Fibroblast of pulmonary artery (primary cell): ENCODE results near the gene SNRNP200.
"Not testable (repeated sequence)": the region's sequence is repeated elsewhere in the genome, so short reads cannot be mapped to it uniquely, and the experiment has no call there.

Experiments
- DNase-seq: peaks from one replicate; pipeline ENCODE4 v3.0.0-alpha.2; 2010; ENCODE audit warnings: low read depth
- H3K4me3 ChIP-seq: replicated peaks from 2 replicates; pipeline ENCODE4 v1.5.1; 2011; ENCODE audit warnings: low read depth, mild to moderate bottlenecking, control low read depth, low read length, moderate library complexity
- TF ChIP-seq, protein P1 (sequence below): IDR thresholded peaks from 2 replicates; pipeline ENCODE4 v1.5.1; 2011; ENCODE audit warnings: mild to moderate bottlenecking, control low read depth, low read length, inconsistent platforms; ENCODE audit errors: missing control alignments

The SNRNP200 gene

DNA sequence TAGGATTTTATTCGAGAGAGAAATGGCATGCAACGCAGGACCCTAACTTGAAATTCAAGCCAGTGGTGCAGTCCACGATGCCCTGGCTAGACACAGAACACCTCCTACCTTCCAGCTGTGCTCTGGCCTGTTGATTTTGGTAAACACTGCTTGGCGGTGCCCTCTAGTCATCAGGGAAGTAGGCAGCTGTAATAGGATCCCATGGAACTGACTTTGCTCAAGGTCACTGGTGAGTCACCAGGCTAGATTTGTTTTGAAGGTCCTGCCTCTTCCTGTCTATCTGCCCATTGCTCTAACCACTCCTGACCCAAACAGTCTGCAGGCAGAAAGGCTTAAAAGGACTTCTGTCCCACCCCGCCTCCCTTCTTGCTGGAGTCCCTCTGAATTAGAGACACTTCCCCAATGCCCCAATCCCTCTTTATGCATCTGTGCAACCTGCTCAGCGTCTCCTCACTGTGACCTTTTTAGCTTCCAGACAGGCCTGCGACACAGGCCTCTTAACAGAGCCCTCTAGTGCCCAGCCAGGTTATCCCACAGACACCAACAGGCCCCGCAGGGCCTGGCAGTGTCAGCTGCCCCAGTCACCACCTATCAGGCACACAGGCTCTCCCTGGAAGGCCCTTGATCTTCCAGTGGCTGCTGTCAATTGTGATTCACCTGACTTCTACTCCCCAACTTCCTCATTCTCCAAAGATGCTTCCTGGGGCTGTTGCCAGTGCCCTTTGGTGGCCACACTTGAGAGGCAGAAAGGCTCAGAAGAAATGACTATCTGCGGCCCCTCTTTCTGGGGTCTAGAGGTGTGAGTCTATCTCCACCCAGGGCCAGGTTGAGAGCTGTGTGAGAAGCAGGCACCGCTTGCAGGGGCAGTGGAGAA is 44.7 kb downstream of the SNRNP200 start:
- H3K4me3 ChIP-seq, result no peak overlapping the region
- TF ChIP-seq, protein P1, sequence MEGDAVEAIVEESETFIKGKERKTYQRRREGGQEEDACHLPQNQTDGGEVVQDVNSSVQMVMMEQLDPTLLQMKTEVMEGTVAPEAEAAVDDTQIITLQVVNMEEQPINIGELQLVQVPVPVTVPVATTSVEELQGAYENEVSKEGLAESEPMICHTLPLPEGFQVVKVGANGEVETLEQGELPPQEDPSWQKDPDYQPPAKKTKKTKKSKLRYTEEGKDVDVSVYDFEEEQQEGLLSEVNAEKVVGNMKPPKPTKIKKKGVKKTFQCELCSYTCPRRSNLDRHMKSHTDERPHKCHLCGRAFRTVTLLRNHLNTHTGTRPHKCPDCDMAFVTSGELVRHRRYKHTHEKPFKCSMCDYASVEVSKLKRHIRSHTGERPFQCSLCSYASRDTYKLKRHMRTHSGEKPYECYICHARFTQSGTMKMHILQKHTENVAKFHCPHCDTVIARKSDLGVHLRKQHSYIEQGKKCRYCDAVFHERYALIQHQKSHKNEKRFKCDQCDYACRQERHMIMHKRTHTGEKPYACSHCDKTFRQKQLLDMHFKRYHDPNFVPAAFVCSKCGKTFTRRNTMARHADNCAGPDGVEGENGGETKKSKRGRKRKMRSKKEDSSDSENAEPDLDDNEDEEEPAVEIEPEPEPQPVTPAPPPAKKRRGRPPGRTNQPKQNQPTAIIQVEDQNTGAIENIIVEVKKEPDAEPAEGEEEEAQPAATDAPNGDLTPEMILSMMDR, result peak; percentile 49
- DNase-seq, result peak; percentile 90

GRCh38 chr2:96259497-96259921 is 45.8 kb downstream of the SNRNP200 start:
- TF ChIP-seq, protein P1, result no peak
- H3K4me3 ChIP-seq, result no peak overlapping the region
- DNase-seq, result no peak

DNA sequence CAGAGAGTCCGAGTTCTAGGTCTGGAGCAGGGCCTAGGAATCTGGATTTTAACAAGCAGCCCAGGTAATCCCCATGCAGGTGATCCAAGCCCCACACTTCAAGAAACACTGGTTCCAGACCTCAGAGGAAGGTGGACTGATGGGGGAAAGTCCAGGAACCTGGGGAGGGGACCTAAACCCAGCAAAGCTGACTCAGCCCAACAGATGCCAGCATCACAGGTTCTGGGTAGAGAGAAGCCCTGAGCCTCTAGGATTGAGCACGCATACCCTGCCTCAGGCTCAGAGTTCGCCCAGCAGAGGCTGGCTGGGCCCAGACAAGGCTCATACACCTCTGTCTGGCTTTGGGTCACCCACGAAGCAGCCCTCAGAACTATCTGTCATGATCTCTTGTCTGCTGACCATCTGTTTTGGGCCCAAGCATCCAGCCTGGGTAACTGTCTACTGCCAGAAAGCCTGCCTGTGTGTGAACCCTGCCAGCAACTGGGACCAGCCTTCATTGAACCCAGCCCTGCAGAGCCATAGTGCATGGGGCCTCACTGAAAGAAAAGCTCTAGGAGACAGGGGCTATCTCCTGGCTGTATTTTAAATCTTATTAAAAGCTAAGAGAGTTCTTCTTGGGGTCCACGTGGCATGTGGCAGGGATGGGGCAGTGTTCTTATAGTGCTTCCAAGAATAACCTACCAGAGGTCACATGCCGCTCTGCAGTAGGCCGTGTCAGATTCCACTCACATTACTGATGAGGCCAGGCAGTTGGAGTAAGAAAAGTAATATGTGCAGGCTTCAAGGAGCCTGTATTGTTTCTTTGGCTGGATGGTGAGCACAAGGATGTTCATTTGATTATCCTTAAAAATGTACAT is 47.0 kb downstream of the SNRNP200 start:
- no peak overlapping the region for H3K4me3 ChIP-seq
- no peak for DNase-seq
- TF ChIP-seq, protein P1, result no peak

- DNase-seq, H3K4me3 ChIP-seq: not testable (repeated sequence)
These were observed 47.6 kb downstream of the SNRNP200 start for GRCh38 chr2:96257744-96258143.

GRCh38 chr2:96256611-96257113 is 48.7 kb downstream of the SNRNP200 start:
- no peak for DNase-seq
- TF ChIP-seq, protein P1, result no peak
- no peak overlapping the region for H3K4me3 ChIP-seq

DNA sequence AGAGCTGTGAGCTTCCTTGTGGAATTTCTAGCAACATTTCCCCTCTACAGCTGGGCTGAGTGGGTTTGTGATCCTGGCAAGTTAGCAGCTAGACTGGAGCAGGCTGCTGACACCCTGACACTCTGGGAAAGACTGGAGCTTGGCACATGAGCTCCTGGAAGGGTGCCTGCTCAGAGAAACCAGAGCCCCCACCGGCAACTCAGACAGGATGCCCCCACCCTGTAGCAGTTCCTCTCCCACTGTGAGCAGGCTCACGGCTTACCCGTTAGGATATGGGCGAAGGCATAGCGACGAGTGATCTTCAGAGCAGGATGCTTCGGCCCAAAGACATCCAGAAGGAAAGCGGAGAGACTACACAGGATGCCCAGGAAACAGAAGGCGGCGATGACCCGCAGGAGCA is 50.8 kb downstream of the SNRNP200 start:
- H3K4me3 ChIP-seq, result no peak overlapping the region
- TF ChIP-seq, protein P1, result no peak
- DNase-seq, result no peak

GRCh38 chr2:96253006-96253405 is 52.3 kb downstream of the SNRNP200 start:
- H3K4me3 ChIP-seq, result no peak overlapping the region
- TF ChIP-seq, protein P1, result no peak

More at GRCh38 chr2:96253006-96253405, 52.3 kb downstream of the SNRNP200 start:
- DNase-seq, result no peak
